Cerebellar nuclear complex (tissue), 1 donor: Measurements from ENCODE around the gene KRT85.

ENCODE experiments used
- DNase-seq, 2 experiments: peaks; one replicate each; lab custom pipeline; 2025; lab: John Stamatoyannopoulos, UW

Gene KRT85

DNA sequence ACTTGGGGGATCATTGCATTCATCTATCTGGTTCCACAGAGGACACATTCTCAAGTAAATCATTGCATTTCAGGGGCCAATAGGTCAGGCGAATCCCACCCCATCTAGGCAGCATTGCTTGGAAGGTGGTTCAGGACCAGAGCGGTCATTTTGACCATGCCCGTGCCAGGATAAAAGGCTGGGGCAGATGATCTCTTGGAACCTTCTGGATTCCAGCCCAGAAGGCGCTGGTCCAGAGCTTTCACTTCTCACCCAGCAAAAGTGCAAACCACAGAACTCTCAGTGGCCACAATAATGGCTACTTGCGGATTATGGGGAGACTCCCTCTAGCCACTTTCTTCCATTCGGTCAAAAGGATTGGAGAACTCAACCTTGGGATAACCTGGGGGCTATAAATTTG is 595 bp upstream of the KRT85 start:
- DNase-seq, result no peak

DNA sequence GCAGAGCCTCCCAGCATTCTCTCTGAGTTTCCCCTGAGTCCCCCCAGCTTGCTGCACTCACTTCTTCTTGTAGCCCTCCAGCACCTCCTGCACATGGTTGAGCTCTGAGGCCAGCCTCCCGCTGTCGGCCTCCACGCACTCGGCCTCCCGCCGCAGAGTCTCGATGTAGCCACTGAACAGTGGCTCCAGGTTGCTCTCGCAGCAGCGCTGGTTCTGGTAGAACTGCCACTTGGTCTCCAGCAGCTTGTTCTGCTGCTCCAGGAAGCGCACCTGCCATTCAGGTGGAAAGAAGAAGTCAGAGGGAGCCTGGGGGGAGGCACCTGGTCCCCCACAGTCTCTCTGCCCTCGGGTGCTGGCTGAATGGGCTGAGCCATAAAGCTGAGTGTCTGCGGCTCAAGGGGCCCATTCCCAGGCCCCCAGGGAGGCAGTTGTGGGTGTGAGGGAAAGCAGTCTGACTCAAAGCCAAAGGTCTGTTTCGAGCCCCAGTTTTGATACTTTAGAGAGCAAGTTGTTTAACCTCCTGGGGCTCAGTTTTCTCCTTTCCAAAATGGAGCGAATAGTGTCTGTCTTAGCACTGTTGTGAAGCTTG is 2.3 kb downstream of the KRT85 start:
- no peak for DNase-seq

DNA sequence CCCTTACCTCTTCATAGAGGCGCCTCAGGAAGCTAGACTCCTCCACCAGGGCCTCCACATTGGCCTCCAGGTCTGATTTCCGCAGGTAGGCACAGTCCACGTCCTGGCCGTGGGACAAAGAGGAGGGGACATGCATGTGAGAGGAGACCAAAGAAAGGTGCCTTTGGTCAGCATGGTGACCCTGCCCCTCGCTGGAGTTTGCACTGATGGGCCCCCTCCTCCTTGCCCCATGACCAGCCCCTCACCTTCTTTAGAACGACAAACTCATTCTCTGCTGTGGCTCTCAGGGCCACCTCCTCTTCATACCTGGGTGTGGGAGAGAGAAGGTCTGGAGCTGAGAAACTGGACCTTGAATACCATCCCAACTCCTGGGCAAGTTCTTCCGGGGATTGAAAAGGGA is 3.2 kb downstream of the KRT85 start:
- DNase-seq, result no peak

DNA sequence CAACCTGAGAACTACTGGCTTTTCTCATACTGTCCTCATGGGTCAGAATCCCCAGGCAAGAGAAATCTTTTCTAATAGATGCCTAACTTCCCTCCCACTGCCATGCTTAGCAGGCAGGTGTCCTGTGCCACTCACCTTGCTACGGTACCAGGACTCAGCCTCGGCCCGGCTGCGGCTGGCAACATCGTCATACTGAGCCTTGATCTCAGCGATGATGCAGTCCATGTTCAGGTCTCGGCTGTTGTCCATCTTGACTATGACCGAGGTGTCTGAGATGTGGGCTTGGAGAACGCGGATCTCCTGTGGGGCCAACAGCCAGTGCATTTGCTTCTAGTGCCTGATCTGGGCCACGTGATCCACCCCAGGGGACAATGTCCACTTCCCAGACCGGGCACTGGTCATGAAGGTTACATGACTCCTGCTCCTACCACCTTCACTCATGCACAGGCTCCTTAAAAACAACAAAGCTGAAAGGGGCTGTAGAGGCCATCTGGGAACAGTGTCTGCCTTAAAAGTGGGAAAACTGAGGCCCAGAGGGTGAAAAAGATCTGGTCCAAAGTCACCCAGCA is 4.1 kb downstream of the KRT85 start:
- DNase-seq, result no peak

DNA sequence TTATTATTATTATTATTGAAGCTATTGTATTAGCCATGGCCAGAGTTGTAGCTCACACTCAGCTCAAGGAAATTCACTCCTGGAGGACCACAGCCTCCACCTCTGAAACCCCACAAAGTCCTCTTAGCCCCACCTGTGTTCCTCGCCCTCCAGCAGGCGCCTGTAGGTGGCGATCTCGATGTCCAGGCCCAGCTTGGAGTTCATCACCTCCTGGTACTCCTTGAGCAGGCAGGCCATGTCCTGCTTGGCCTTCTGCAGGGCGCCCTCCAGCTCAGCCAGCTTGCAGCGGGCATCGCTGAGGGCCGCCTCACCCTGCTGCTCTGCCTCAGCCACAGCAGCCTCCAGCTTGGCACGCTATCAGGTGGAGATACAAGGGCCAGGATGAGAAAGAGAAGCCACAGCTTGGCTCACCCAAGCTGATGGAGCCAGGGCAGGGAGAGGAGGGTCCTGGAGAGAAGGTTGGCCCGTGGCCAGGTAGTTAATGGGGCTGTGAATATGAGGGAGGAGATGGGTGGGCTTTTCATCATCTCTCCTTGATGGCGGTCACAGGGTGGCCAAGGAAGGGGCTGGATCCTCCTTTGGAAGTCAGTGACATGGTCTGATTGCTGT is 5.1 kb downstream of the KRT85 start:
- DNase-seq, result no peak

DNA sequence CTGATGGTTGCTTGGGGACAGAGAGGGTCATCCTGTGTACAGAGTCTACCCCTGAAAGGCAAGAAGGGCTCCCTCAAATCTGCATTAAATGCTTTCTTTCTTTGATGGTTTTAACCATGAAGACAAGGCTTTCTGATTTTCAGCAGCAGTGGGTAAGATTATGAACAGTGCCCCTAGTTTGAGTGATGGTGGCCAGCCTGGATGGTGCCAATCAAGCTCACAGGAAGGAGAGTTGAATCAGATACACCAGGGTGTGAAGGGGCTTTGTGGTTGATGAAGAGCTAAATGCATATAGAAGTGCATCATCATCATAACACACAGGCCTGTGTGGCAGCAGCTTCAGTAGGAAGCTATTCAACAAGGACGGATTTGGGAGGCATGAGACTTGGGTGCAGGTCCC is 5.7 kb downstream of the KRT85 start:
- DNase-seq, result no peak

DNA sequence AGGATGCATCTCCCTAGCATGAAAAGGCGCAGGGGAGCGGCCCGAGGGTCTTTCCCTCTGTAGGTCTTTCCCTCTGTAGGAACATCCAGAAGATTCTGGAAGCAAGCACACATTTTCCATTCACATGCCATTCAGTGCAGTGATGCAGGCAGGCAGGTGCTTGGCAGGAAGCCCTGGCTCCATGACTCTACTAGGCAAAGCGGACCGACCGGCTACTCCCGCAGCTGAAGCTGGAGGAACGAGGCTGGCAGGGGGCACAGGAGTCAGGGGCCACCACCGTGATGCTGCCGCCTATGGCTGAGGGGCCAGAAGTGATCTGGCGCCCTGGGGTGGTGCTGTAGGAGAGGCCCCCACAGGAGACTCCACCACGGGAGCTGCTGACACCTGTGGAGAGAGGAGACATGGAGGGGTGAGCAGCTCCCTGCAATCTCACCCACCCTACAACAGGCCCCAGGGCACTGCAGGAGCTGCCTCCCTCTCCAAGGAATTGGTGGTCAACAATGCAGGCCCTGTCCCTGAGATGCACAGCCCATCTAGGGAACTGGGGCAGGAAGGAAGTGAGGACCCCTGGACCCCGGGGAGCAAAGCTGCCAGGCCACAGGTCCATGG is 6.5 kb downstream of the KRT85 start:
- DNase-seq, result no peak

DNA sequence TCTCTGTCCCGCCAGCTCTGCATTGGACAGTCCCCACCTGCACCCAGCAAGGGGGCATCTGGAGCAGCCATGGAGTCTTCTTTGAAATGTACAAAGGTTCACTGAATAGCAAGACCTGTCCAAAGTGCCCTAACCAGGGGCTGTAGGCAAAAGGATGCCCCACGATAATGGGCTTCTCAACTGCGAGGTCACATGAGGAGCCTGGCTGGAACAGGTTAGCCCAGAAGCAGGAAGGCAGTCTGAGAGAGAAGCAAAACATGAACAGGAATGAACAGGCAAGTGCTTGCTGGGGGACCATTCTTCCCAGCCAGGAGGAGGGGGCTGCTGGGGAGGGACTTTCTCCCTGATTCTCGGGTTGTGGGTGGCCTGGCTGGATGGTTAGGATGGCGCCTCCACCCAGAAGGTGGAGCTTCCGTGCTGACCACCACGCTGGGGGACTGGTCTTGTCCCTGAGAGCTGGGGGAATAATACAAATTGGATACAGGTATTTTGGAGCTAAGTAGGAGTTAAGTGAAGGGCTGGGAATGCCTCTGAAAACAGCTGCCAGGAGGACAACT is 7.1 kb downstream of the KRT85 start:
- DNase-seq, result no peak

DNA sequence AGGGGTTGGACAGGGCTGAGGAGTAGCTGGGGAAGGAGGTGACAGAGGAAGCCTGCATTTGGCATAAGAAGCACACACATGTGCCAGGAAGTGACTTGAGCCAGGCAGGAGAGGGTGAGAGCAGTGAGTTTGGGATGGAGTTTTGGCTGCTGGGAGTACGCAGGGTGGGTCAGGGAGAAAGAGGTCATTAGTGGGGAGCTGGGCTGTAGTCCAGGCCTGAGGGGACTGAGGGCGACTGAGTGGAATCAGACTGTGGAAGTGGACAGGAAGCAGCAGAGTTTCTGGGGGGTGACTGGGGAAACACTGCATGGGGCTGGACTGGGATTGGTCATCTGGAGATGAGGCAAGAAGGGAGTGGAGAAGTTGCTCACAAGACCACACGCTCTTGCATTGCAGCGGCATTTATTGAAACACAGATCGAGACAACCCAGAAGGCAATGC is 7.6 kb downstream of the KRT85 start:
- DNase-seq, result no peak

DNA sequence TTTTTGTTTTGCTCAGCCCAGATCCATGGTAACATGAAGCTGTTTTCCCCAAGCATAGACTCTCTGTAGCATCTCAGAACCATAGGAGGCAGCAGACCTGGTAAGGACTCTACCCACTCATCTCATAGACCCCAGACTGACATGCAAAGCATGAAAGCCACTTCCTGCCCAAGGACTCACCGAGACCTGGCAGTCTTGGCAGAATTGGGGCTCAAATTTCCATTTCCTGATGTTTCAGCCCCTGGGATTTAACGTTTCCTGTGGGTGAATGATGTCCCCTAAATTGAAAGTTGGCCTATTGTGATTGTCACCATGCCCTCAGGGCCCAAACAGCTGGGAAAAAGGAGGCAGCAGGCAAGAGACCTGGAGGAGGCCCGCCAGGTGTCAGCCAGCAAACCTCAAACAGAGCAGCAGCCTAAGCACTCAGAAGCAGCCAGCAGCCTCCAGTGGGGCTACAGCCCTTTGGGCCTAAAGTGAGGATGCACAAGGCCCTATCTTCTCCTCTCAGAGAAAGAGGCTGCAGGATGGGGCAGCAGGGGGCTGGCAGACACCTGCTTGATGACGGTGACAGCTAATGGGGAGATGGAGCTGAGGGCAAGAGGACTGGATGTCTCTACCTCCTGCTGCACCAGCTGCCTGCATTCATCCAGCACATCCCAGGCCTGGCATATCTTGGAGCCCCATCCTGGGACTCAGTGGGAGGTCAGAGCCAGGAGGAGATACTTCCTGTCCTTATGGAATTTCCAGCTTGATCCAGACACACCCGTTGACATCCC is 8.5 kb downstream of the KRT85 start:
- DNase-seq, result no peak

DNA sequence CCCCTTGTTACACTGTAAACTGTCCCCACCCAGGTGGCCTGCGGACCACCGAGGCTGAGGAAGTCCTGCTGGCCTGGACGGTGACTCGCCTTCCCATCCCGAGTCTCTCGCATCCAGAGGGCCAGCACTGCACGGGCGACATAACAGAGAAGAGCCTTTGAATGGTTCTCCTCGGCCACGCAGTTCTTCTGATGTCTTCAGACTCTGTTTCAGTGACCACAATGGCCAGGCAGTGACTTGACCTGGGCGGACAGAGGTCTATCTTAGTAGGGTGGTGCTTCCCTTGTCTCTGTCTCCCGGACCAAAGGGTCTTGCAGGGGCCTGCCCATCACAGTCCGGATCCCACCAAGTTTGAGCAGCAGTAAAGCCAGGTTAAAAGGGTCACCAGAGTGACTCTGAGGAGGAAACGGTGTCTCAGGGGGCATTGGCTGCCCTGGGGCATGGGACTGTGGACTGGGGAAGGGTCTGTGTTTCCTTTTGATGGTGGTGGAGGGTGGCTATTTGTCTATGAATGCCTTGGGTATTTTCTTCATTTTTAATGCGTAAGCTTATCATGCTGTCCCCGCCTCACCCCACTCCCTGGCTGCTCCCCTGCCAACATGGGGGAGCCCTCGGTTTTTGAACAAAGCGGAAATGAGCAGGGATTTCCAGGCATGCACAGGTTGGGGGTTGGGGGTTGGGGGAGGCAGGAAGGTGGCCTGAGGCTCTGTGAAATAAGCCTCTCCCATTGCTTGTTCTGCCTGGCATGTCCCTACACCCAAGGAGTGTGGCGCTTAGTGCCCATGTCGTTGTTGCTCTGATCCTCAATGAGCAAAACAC is 10.3 kb downstream of the KRT85 start:
- no peak for DNase-seq

DNA sequence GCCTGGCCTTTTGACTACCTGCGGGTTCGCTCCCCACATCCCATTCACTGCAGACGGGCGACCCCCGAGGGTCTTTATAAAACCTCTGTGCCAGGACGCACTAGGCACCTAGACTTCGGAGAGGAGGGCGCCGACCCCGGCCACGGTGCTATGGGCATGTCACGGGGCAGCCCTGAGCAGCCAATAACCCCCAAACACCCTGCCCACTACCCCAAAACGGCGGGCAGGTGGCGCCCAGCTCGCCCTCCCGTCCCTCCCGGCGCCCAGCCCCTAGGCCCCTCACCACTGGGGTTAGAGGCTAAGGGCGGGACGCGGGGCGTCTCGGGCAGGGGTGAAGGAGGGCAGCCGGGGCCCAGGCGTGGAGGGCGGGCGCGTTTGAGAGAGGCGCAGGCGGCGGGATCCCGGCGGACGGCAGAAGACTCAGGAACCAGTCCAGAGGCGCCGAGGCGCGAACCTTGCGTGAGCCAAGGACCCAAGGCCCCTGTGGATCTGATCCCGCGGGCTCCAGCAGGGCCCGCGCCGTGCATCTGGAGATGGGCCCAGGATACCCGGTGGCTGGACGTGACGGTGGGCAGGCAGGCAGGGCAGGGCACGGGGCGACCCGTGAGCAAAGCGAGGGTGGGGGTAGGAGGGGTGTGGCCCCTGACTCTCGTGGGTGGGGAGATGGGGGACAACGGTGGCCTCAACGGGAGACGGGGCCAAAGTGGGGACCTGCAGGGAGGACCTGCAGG is 11.1 kb downstream of the KRT85 start:
- no peak for DNase-seq

DNA sequence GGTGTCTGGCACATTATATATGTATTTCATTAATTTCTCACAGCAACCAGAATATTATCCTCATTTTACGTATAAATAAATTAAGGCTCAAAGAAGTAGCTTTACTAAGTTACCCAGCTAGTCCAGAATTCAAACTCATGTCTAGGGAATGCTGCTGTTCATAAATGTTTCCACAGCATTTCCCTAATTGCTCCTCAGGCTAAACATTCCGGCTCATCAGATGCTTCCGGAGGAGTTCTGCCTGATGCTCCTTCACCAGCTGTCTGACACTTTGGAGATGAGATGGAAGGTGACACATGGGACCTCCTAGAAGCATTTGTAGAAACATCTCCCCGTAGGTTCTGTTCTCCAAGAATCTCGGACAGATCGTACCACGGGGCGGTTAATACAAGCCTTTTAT is 12.1 kb downstream of the KRT85 start:
- DNase-seq, result no peak

DNA sequence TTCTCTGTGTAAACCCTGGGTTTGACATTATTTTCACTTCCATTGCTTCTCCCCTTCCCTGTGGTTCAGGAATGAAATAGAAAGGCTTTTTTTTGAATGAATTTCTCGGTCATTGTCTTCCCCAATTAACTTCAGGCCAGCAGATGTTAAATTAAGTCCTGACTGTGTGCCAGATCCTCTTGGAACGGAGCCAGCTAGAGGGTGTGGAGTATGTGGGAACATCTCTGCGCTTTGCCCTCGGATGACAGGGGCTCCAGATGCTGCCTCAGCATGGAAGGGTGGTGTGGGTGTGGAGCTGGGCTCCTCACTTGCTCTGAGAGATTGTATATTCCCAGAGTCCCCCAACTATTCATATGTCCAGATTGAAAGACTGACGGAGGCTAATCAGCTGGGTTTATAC is 13.1 kb downstream of the KRT85 start:
- DNase-seq, result no peak

DNA sequence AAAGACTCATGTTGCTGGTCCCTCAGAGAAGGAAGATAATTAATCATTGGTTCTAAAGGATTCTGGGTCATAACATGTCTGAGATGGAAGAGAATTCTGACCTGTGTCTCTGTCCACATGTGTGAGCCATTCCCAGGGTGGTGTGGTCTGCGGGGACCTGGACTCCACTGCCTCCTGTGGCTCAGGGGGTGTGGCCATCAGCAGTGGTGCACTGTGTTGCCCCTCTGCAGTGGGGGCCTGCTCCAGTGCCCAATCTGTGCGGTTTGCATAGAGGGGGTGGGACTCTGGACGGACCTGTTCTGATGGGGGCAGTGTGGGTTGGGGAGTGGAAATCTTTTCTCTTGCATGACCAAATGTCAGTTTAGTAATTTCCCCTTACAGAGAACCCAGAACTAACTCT is 13.5 kb downstream of the KRT85 start:
- DNase-seq, result no peak

DNA sequence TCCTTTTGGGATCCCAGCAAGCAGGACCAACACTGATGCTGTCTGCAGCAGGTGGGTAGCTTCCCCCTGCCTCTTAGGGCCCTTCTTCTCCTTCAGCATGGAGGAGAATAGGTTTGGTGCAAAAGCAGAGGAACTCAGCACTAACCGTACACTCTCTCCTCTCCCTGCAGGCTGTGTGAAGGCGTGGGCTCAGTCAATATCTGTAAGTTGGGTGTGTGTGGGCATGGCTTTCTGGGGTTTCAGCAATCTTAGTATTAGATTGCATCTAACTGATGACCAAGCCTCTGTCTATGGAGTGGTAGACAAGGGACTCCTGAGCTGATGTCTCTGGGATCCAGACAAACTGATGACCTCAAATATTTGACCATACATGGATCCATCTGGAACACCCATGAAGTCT is 14.3 kb downstream of the KRT85 start:
- DNase-seq, result no peak

DNA sequence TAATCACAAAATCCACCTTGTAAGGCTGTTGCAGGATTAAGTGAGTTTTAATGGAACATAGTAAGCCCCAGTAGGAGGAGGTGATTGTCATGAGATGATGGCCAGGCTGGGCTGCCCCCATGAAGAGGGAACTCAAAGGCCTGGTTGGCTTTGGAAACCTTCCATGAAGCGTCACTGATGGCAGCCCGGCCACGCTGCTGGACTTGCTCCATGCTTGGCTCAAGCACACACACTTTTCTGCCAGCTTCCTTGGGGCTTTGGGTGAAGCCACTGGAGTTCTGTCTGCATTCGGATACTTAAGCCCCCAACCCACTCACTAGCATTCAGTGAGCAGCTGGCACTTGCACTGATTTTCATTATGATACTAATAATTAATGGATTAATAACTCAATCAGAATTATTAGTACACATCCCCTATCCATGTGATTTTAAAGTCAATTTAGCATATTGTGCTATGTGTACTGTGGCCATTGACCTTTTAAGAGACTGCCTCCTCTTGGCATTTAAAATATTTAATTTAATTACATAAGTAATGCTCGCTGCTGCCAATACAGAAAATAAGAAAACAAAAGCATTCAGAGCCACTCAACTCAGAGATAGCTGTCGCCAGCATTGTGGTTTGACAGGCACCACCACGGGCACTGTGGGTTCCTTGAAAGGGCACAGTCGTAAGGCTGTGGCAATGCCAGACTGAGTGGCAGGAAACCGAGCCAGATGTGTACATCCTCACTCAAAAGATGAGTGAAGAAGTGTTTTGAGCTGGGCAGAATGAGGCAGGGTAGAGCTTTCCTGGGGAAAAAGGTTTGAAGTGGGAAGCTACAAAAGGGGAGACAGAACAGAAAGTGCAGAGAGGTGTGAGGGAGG is 15.9 kb downstream of the KRT85 start:
- DNase-seq, result no peak

DNA sequence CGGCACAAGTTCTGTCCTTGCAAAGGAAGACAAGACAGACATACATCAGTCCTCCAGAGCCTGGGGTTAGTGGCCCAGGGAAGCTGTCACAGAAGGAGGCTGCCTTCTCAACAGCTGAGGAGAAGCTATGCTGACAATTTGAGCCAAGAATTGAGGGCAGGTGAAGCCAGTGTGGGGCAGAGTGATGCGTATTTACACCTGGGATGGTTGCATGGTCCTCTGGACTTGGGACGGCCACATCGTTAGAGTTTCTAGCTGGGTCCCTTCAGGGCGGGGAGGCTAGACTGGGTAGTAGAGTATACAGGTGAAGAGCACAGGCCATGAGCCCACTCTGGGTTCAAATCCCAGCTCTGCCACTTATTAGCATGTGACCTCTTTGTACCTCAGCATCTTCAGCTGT is 16.5 kb downstream of the KRT85 start:
- DNase-seq, result no peak

DNA sequence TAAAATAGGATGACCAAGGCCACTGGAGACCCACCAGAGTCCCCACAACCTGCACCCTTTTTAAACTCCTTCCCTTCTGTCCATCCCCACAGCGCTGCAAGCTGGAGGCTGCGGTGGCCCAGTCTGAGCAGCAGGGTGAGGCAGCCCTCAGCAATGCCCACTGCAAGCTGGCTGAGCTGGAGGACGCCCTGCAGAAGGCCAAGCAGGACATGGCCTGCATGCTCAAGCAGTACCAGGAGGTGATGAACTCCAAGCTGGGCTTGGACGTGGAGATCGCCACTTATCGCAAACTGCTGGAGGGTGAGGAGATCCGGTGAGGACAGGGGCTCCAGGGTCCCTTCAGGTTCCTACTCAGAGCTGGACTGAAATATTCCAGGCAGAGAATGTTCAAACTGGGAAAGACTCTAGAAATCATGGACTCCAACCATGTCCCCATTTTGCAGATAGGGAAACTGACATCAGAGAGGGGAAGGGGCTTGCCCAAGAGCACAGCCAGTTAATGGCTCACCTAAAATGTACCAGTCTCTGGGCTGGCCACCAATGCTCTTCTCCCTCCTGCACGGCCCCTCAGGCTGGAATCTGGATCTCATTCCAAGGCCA is 17.2 kb downstream of the KRT85 start:
- DNase-seq, result no peak
